ENCODE results near the gene PLPPR5. TPM values are rescaled to one million over a fixed set of nuclear protein-coding genes. Genes with fewer than 3 reads are reported as not detected.

The PLPPR5 gene
- total and polyA plus RNA-seq, 2 of the 4 experiments (the other 2 are of a cell fraction) = under 0.01 to 0.05 TPM

GRCh38 chr1:98919211-98919610 lies 85.5 kb downstream of the PLPPR5 start:
- no peaks in the 10 kb centered on the region for H3K9me1 ChIP-seq (ENCODE audit: insufficient read depth, low read length)
- no peak overlapping the region for H3K4me3 ChIP-seq (ENCODE audit: insufficient read depth, low read depth, low read length)
- H2BK120ac ChIP-seq (ENCODE audit: low read depth, low read length) = no peak overlapping the region
- H3K4me1 ChIP-seq (ENCODE audit: control insufficient read depth, insufficient read depth, low read length) = peaks cover 2% of the 10 kb centered on the region; the same call in 1 of the 2 replicates
- WGBS, 2 experiments (ENCODE audit: extremely low coverage in 2 of 2, insufficient read length in 1 of 2) = 100% methylated on average over 1 of the region's 1 CpG; no CpG with 5 or more reads in 1 of the 2 experiments
- H4K20me1 ChIP-seq (ENCODE audit: insufficient read depth, low read length) = no peaks in the 10 kb centered on the region
- no peak overlapping the region for H2AK5ac ChIP-seq (ENCODE audit: low read depth, low read length)
- H3K56ac ChIP-seq (ENCODE audit: extremely low read depth, insufficient read depth, low read length) = no peak overlapping the region
- DNase-seq (no peak), ATAC-seq (ENCODE audit: low read depth) (no peak)
- H4K91ac ChIP-seq (ENCODE audit: insufficient read depth, low read depth, low read length) = no peak overlapping the region
- H4K8ac ChIP-seq (ENCODE audit: low read depth in 2 of 2, low read length in 2 of 2) = no peak overlapping the region
- H3K27me3 ChIP-seq (ENCODE audit: control insufficient read depth, insufficient read depth, low read length) = no peaks in the 10 kb centered on the region
- intact Hi-C loops (cut with micrococcal nuclease) (no loop called here), in situ Hi-C loops (cut with MboI; ENCODE audit: low sequenced_read_pairs) (loop anchor here (10.0 kb wide), 1 partner anchor 56 kb away; no protein-coding TSS in a partner anchor), dilution Hi-C loops (cut with HindIII; ENCODE audit: low sequenced_read_pairs, unreplicated experiment) (no loop called here)
- CTCF ChIA-PET = no interaction called here
- H3K27ac ChIP-seq (ENCODE audit: insufficient read depth, low read length) = no peak overlapping the region
- no peaks in the 10 kb centered on the region for H3K79me1 ChIP-seq (ENCODE audit: low read depth in 1 of 2, low read length in 2 of 2)
- H3K14ac ChIP-seq (replicated peaks; ENCODE audit: low read depth, low read length) = no peak overlapping the region; the same call in 1 of the 2 replicates
- H3K36me3 ChIP-seq (ENCODE audit: control insufficient read depth, insufficient read depth, low read length) = no peaks in the 10 kb centered on the region
- POLR2A ChIA-PET (ENCODE audit: unreplicated experiment) = no interaction called here
- BruUV-seq (replicated peaks) = no TSS peak
- no peak overlapping the region for H2AK9ac ChIP-seq (replicated peaks; ENCODE audit: low read depth, low read length, poor library complexity)
- no peaks in the 10 kb centered on the region for H3K9me3 ChIP-seq (ENCODE audit: control insufficient read depth, insufficient read depth, low read length)
- 0 out of 2 replicates have a peak overlapping the region, but pooled peaks have one; percentile 53 for H3K4ac ChIP-seq (ENCODE audit: low read depth, low read length)
- H3K23ac ChIP-seq (ENCODE audit: low read depth, low read length) = no peak overlapping the region
- H2BK15ac ChIP-seq (ENCODE audit: low read depth, low read length) = no peak overlapping the region
- no peak overlapping the region for H4K5ac ChIP-seq (ENCODE audit: low read depth, low read length)
- no peak overlapping the region for H3K9ac ChIP-seq (ENCODE audit: low read depth, low read length)
- no peak overlapping the region for H3K4me2 ChIP-seq (ENCODE audit: low read depth, low read length)
- H2BK5ac ChIP-seq (ENCODE audit: low read depth, low read length, poor library complexity, severe bottlenecking) = no peak overlapping the region
- no peak for TF ChIP-seq CHD1 (IDR thresholded peaks at IDR 0.05; ENCODE audit: low read depth, low read length)
- TF ChIP-seq MXI1 (IDR thresholded peaks at IDR 0.05; ENCODE audit: borderline replicate concordance, low read depth, low read length) = no peak
- no peak for TF ChIP-seq RCOR1 (IDR thresholded peaks at IDR 0.05; ENCODE audit: insufficient replicate concordance, low read length)
- no peak for TF ChIP-seq ELK1 (IDR thresholded peaks at IDR 0.05; ENCODE audit: borderline replicate concordance, low read depth, low read length)
- H2BK20ac ChIP-seq (ENCODE audit: low read depth, low read length) = peak overlapping the region; percentile 62; the same call in 1 of the 2 replicates
- H2AFZ ChIP-seq (replicated peaks; ENCODE audit: low read length, poor library complexity) = no peak overlapping the region
- no peak overlapping the region for H3K18ac ChIP-seq (ENCODE audit: low read depth, low read length)
